K562 (cell line): ENCODE data around the gene TSPOAP1.

Experiments used
- ARNT ChIP-seq, 2 experiments: fragments of 450-650 bp; IDR thresholded peaks; 2 replicates each; pipeline ENCODE4 v1.6.1; 2016; ENCODE audit warnings: mild to moderate bottlenecking in 1 of 2
- CC2D1A ChIP-seq: fragments of 450-650 bp; IDR thresholded peaks from 2 replicates; pipeline ENCODE4 v1.6.1; 2017; ENCODE audit warnings: mild to moderate bottlenecking
- EZH2 ChIP-seq: IDR thresholded peaks from 2 replicates; pipeline ENCODE4 v1.6.1; 2012; ENCODE audit warnings: low read depth, mild to moderate bottlenecking, inconsistent platforms, low read length, borderline replicate concordance
- HIVEP1 ChIP-seq: fragments of 250-450 bp; sonication (Bioruptor Pico); IDR thresholded peaks from 2 replicates; pipeline ENCODE4 v1.4.0; 2020; ENCODE audit warnings: mild to moderate bottlenecking
- JUND ChIP-seq, 2 experiments: IDR thresholded peaks; 2 replicates in 1 of 2; 3 replicates in 1 of 2; pipeline ENCODE4 v1.6.1; 2011; ENCODE audit warnings: borderline replicate concordance in 2 of 2, low read depth in 2 of 2, low read length in 2 of 2, improper control_type of control experiment in 1 of 2, missing biosample characterization in 1 of 2, missing genetic modification characterization in 1 of 2, missing genetic modification reagents in 1 of 2
- LCOR ChIP-seq: sonication (generic); formaldehyde crosslinking; IDR thresholded peaks from 2 replicates; pipeline ENCODE4 v1.8.0; 2022; ENCODE audit warnings: mild to moderate bottlenecking, missing genetic modification reagents
- NRF1 ChIP-seq, 2 experiments: fragments of 450-650 bp; IDR thresholded peaks in 1 of 2; conservative IDR thresholded peaks in 1 of 2; 2 replicates each; pipeline ENCODE4 v1.6.1; 2014; ENCODE audit warnings: mild to moderate bottlenecking in 2 of 2
- PCBP1 ChIP-seq: fragments of 200-400 bp; formaldehyde crosslinking; IDR thresholded peaks from 2 replicates; pipeline ENCODE4 v1.6.1; 2018; ENCODE audit warnings: mild to moderate bottlenecking, low read depth, low read length; ENCODE audit not compliant: poor library complexity, severe bottlenecking
- POLR2A ChIP-seq: fragments of 450-650 bp; conservative IDR thresholded peaks from 2 replicates; pipeline ENCODE4 v1.6.1; 2016
- POLR2AphosphoS2 ChIP-seq: IDR thresholded peaks from 2 replicates; pipeline ENCODE4 v1.6.1; 2012; ENCODE audit warnings: low read length, improper control_type of control experiment
- YY1 ChIP-seq, 3 experiments: IDR thresholded peaks; 2 replicates each; pipeline ENCODE4 v1.6.1; 2011; ENCODE audit warnings: low read length in 2 of 3, mild to moderate bottlenecking in 2 of 3, moderate library complexity in 2 of 3, borderline replicate concordance in 1 of 3, control low read depth in 1 of 3, low read depth in 1 of 3; ENCODE audit not compliant: insufficient read depth in 3 of 3, insufficient replicate concordance in 2 of 3, control insufficient read depth in 1 of 3, insufficient read length in 1 of 3; ENCODE audit errors: extremely low read depth in 1 of 3
- TF ChIP-seq, protein P1 (sequence below), 3 experiments: IDR thresholded peaks in 2 of 3; conservative IDR thresholded peaks in 1 of 3; 2 replicates each; pipeline ENCODE4 v1.5.1; 2011 to 2012; ENCODE audit warnings: low read length in 3 of 3, mild to moderate bottlenecking in 3 of 3, control low read depth in 2 of 3, improper control_type of control experiment in 1 of 3, inconsistent platforms in 1 of 3, low read depth in 1 of 3, mixed read lengths in 1 of 3, moderate library complexity in 1 of 3; ENCODE audit not compliant: insufficient read depth in 2 of 3
- TF ChIP-seq, protein P2 (sequence below): sonication (generic); formaldehyde crosslinking; IDR thresholded peaks from 2 replicates; pipeline ENCODE4 v1.8.1; 2023; ENCODE audit warnings: mild to moderate bottlenecking, missing genetic modification reagents
- TF ChIP-seq, protein P3 (sequence below): sonication (generic); formaldehyde crosslinking; IDR thresholded peaks from 2 replicates; pipeline ENCODE4 v1.8.0; 2022; ENCODE audit warnings: missing genetic modification reagents, mild to moderate bottlenecking, borderline replicate concordance

DNA sequence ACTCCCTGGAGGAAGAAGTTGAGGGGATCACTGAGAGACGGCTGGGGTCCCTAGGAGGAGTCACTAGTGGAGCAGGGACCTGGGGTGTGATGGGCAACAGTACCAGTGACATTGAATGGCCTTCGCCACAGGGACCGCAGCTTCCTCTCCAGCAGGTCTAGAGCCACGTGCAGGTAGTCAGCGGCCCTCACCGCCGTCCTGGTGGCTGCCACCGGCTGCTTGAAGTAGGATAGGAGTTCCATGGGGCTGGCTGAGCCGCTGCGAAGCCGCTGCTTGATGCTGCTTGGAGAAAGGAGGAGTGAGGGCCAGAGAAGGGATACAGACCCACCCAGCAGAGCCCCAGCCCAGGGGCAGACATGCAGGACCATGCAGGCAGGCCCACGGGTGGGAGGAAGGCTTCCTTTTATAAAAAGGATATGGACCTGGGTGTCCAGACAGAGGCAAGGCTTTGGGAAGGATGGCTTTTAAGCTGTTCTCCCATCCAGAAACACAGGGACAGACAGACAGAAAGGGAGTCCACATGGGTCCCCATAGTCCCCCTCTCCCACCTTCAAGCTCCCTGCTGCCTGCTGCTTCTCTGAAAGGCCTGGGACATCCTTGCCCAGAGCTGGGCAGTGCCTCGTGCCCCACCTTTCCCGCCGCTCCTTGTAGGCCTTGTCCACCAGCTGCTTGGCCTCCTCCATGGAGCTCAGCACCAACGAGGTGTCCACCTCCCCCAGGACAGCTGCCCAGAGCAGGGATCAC, 48.7 kb downstream of the TSPOAP1 start:
- TF ChIP-seq HIVEP1 (CRISPR knock-in tag) (no peak), NRF1 (conservative IDR thresholded peaks at IDR 0.05 in 1 of 2, IDR thresholded peaks at IDR 0.05 in 1 of 2) (no peak), ARNT (IDR thresholded peaks at IDR 0.05) (no peak), LCOR (CRISPR knock-in tag) (no peak), JUND (IDR thresholded peaks at IDR 0.05; ENCODE audit: borderline replicate concordance, low read depth, low read length) (no peak), JUND (tag; IDR thresholded peaks at IDR 0.05; ENCODE audit: borderline replicate concordance, low read depth, low read length) (no peak), CC2D1A (no peak), POLR2AphosphoS2 (no peak), POLR2A (no peak), EZH2 (no peak), YY1 (IDR thresholded peaks at IDR 0.05; ENCODE audit: borderline replicate concordance in 1 of 3, control insufficient read depth in 1 of 3, extremely low read depth in 1 of 3, insufficient read depth in 3 of 3, insufficient read length in 1 of 3, insufficient replicate concordance in 2 of 3, low read depth in 1 of 3, low read length in 2 of 3) (no peak), PCBP1 (no peak)
- TF ChIP-seq, protein P1, sequence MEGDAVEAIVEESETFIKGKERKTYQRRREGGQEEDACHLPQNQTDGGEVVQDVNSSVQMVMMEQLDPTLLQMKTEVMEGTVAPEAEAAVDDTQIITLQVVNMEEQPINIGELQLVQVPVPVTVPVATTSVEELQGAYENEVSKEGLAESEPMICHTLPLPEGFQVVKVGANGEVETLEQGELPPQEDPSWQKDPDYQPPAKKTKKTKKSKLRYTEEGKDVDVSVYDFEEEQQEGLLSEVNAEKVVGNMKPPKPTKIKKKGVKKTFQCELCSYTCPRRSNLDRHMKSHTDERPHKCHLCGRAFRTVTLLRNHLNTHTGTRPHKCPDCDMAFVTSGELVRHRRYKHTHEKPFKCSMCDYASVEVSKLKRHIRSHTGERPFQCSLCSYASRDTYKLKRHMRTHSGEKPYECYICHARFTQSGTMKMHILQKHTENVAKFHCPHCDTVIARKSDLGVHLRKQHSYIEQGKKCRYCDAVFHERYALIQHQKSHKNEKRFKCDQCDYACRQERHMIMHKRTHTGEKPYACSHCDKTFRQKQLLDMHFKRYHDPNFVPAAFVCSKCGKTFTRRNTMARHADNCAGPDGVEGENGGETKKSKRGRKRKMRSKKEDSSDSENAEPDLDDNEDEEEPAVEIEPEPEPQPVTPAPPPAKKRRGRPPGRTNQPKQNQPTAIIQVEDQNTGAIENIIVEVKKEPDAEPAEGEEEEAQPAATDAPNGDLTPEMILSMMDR (IDR thresholded peaks at IDR 0.05 in 2 of 3, conservative IDR thresholded peaks at IDR 0.05 in 1 of 3; ENCODE audit: insufficient read depth in 2 of 3, low read depth in 1 of 3, low read length in 3 of 3), result no peak
- TF ChIP-seq, protein P2, sequence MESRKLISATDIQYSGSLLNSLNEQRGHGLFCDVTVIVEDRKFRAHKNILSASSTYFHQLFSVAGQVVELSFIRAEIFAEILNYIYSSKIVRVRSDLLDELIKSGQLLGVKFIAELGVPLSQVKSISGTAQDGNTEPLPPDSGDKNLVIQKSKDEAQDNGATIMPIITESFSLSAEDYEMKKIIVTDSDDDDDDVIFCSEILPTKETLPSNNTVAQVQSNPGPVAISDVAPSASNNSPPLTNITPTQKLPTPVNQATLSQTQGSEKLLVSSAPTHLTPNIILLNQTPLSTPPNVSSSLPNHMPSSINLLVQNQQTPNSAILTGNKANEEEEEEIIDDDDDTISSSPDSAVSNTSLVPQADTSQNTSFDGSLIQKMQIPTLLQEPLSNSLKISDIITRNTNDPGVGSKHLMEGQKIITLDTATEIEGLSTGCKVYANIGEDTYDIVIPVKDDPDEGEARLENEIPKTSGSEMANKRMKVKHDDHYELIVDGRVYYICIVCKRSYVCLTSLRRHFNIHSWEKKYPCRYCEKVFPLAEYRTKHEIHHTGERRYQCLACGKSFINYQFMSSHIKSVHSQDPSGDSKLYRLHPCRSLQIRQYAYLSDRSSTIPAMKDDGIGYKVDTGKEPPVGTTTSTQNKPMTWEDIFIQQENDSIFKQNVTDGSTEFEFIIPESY (CRISPR knock-in tag), result no peak
- TF ChIP-seq, protein P3, sequence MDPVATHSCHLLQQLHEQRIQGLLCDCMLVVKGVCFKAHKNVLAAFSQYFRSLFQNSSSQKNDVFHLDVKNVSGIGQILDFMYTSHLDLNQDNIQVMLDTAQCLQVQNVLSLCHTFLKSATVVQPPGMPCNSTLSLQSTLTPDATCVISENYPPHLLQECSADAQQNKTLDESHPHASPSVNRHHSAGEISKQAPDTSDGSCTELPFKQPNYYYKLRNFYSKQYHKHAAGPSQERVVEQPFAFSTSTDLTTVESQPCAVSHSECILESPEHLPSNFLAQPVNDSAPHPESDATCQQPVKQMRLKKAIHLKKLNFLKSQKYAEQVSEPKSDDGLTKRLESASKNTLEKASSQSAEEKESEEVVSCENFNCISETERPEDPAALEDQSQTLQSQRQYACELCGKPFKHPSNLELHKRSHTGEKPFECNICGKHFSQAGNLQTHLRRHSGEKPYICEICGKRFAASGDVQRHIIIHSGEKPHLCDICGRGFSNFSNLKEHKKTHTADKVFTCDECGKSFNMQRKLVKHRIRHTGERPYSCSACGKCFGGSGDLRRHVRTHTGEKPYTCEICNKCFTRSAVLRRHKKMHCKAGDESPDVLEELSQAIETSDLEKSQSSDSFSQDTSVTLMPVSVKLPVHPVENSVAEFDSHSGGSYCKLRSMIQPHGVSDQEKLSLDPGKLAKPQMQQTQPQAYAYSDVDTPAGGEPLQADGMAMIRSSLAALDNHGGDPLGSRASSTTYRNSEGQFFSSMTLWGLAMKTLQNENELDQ (CRISPR knock-in tag), result no peak
